GM23338 (cell line): Measurements from ENCODE around the gene H2AZ1. TPM values are rescaled to one million over a fixed set of nuclear protein-coding genes. Genes with fewer than 3 reads are reported as not detected.

ENCODE experiments used
- ATAC-seq: fragments of 200-7000 bp; cut with Tn5 transposase; 3 replicates; pipeline ENCODE4 v1.9.1; 2020
- DNase-seq: peaks from one replicate; pipeline ENCODE4 v3.0.0-alpha.2; 2015; ENCODE audit warnings: low spot score
- H2AFZ ChIP-seq: fragments of 200-600 bp; sonication (generic); 2 replicates; pipeline ENCODE4 v1.8.0; 2016; ENCODE audit warnings: antibody characterized with exemption, mild to moderate bottlenecking, moderate library complexity
- H3F3A ChIP-seq: fragments of 200-600 bp; sonication (generic); replicated peaks from 2 replicates; pipeline ENCODE4 v1.8.0; 2017; ENCODE audit warnings: antibody characterized with exemption, mixed run types, low read depth
- H3K27ac ChIP-seq: fragments of 200-600 bp; sonication (generic); 2 replicates; pipeline ENCODE4 v1.6.1; 2016; ENCODE audit warnings: low read depth
- H3K27me3 ChIP-seq: fragments of 200-600 bp; sonication (generic); 2 replicates; pipeline ENCODE4 v1.8.0; 2016; ENCODE audit warnings: mild to moderate bottlenecking, mixed run types, moderate library complexity; ENCODE audit not compliant: insufficient read depth
- H3K36me3 ChIP-seq: fragments of 200-600 bp; sonication (generic); 2 replicates; pipeline ENCODE4 v1.8.0; 2016; ENCODE audit warnings: mild to moderate bottlenecking; ENCODE audit not compliant: insufficient read depth
- H3K4me1 ChIP-seq: fragments of 200-600 bp; sonication (generic); 2 replicates; pipeline ENCODE4 v1.8.0; 2016; ENCODE audit warnings: mild to moderate bottlenecking, moderate library complexity; ENCODE audit not compliant: insufficient read depth
- H3K4me2 ChIP-seq: fragments of 200-600 bp; sonication (generic); 2 replicates; pipeline ENCODE4 v1.7.1; 2017; ENCODE audit warnings: mixed run types
- H3K4me3 ChIP-seq: fragments of 200-600 bp; sonication (generic); 2 replicates; pipeline ENCODE4 v1.6.1; 2016; ENCODE audit warnings: mixed run types
- H3K79me2 ChIP-seq: fragments of 200-600 bp; sonication (generic); replicated peaks from 2 replicates; pipeline ENCODE4 v1.8.0; 2017; ENCODE audit warnings: mild to moderate bottlenecking; ENCODE audit not compliant: insufficient read depth
- H3K9me2 ChIP-seq: fragments of 200-600 bp; sonication (generic); 2 replicates; pipeline ENCODE4 v1.8.0; 2017; ENCODE audit not compliant: insufficient read depth
- H4K20me1 ChIP-seq: fragments of 200-600 bp; sonication (generic); replicated peaks from 2 replicates; pipeline ENCODE4 v1.8.0; 2017; ENCODE audit warnings: mild to moderate bottlenecking; ENCODE audit not compliant: insufficient read depth
- H3K27ac Mint-ChIP-seq: 2 replicates; pipeline ENCODE4 v1.8.0; 2020; ENCODE audit warnings: inconsistent platforms, mild to moderate bottlenecking, moderate library complexity, mixed read lengths
- H3K27me3 Mint-ChIP-seq: 3 replicates; pipeline ENCODE4 v1.8.0; 2022; ENCODE audit warnings: low read depth, mild to moderate bottlenecking, moderate library complexity, mixed read lengths, inconsistent platforms; ENCODE audit not compliant: insufficient read depth, poor library complexity
- H3K36me3 Mint-ChIP-seq: 3 replicates; pipeline ENCODE4 v1.8.0; 2021; ENCODE audit warnings: low read depth, mild to moderate bottlenecking, inconsistent platforms, moderate library complexity, mixed read lengths
- H3K4me1 Mint-ChIP-seq: 3 replicates; pipeline ENCODE4 v1.8.0; 2020; ENCODE audit warnings: mild to moderate bottlenecking, inconsistent platforms, mixed read lengths
- H3K4me3 Mint-ChIP-seq: 3 replicates; pipeline ENCODE4 v1.8.0; 2021; ENCODE audit warnings: moderate library complexity, mild to moderate bottlenecking, inconsistent platforms, mixed read lengths
- H3K9me3 Mint-ChIP-seq: 3 replicates; pipeline ENCODE4 v1.8.0; 2020; ENCODE audit warnings: moderate library complexity, mild to moderate bottlenecking, inconsistent platforms, mixed read lengths
- CREB1 ChIP-seq: fragments of 250-450 bp; sonication (Bioruptor Pico); IDR thresholded peaks from 2 replicates; pipeline ENCODE4 v1.5.0; 2020; ENCODE audit warnings: low read depth, mild to moderate bottlenecking, moderate library complexity
- CTCF ChIP-seq, 2 experiments: fragments of 200-600 bp in 1 of 2; sonication (generic) in 1 of 2; conservative IDR thresholded peaks; 2 replicates each; pipeline versions ENCODE4 v1.5.1 to v1.6.1; 2016 to 2017; ENCODE audit warnings: antibody characterized with exemption in 2 of 2, low read depth in 2 of 2, mild to moderate bottlenecking in 2 of 2, moderate library complexity in 1 of 2
- ETS1 ChIP-seq: IDR thresholded peaks from 2 replicates; pipeline ENCODE4 v1.6.1; 2016; ENCODE audit warnings: antibody characterized with exemption
- EZH2 ChIP-seq: fragments of 200-600 bp; sonication (generic); IDR thresholded peaks from one replicate; pipeline ENCODE4 v1.8.0; 2017; ENCODE audit warnings: antibody characterized with exemption, mild to moderate bottlenecking, low read depth; ENCODE audit not compliant: unreplicated experiment
- EZH2phosphoT487 ChIP-seq: fragments of 200-600 bp; sonication (generic); IDR thresholded peaks from one replicate; pipeline ENCODE4 v1.8.1; 2018; ENCODE audit warnings: antibody characterized with exemption; ENCODE audit not compliant: unreplicated experiment
- JUNB ChIP-seq: IDR thresholded peaks from one replicate; pipeline ENCODE4 v1.6.1; 2016; ENCODE audit warnings: antibody characterized with exemption; ENCODE audit not compliant: unreplicated experiment
- NANOG ChIP-seq: IDR thresholded peaks from 2 replicates; pipeline ENCODE4 v1.6.1; 2016; ENCODE audit warnings: antibody characterized with exemption, borderline replicate concordance
- POLR2AphosphoS5 ChIP-seq: IDR thresholded peaks from 2 replicates; pipeline ENCODE4 v1.6.1; 2016; ENCODE audit warnings: antibody characterized with exemption, low read depth
- REST ChIP-seq: IDR thresholded peaks from one replicate; pipeline ENCODE4 v1.6.1; 2018; ENCODE audit warnings: antibody characterized with exemption; ENCODE audit not compliant: unreplicated experiment
- STAT1 ChIP-seq: IDR thresholded peaks from one replicate; pipeline ENCODE4 v1.6.1; 2016; ENCODE audit warnings: antibody characterized with exemption; ENCODE audit not compliant: unreplicated experiment
- ZNF114 ChIP-seq: fragments of 250-450 bp; sonication (Bioruptor Pico); IDR thresholded peaks from 2 replicates; pipeline ENCODE4 v1.5.0; 2020; ENCODE audit warnings: mild to moderate bottlenecking, moderate library complexity
- ZNF331 ChIP-seq: fragments of 250-450 bp; sonication (Bioruptor Pico); IDR thresholded peaks from 2 replicates; pipeline ENCODE4 v1.5.0; 2020; ENCODE audit warnings: low read depth, mild to moderate bottlenecking, moderate library complexity
- ZNF462 ChIP-seq: fragments of 250-450 bp; sonication (Bioruptor Pico); IDR thresholded peaks from 2 replicates; pipeline ENCODE4 v1.5.0; 2020; ENCODE audit warnings: mild to moderate bottlenecking, moderate library complexity
- polyA plus RNA-seq: library from polyadenylated mRNA; unstranded; fragments of >200 nt; fragmentation: Nextera tagmentation; extraction: Ambion mirVana; gene quantifications from 2 replicates; pipeline ENCODE4 v1.2.1, GENCODE V29; 2016
- total RNA-seq: library from RNA; depleted of rRNA; stranded (reverse); fragments of >200 nt; shearing (Covaris generic); gene quantifications from 2 replicates; pipeline ENCODE4 v1.2.3, GENCODE V29; 2014

Gene H2AZ1
- total and polyA plus RNA-seq, 2 experiments from 2014 or later, result 585 to 1,933 TPM

GRCh38 chr4:99991741-99992140 lies 41.7 kb upstream of the H2AZ1 start:
- no peaks in the 10 kb centered on the region for H3K36me3 ChIP-seq

More at GRCh38 chr4:99991741-99992140, 41.7 kb upstream of the H2AZ1 start:
- no peak for ATAC-seq
- Mint-ChIP-seq H3K27me3 (peaks cover 2% of the 10 kb centered on the region), H3K36me3 (no peaks in the 10 kb centered on the region), H3K4me1 (no peaks in the 10 kb centered on the region), H3K9me3 (no peaks in the 10 kb centered on the region), H3K27ac (no peak overlapping the region), H3K4me3 (no peak overlapping the region)
- Histone ChIP-seq H3F3A (no peaks in the 10 kb centered on the region), H3K27ac (no peak overlapping the region), H3K27me3 (no peaks in the 10 kb centered on the region), H3K4me2 (no peak overlapping the region), H3K79me2 (no peaks in the 10 kb centered on the region), H3K9me2 (no peaks in the 10 kb centered on the region), H2AFZ (peak overlapping the region; percentile 15; the same call in 1 of the 2 replicates), H4K20me1 (no peaks in the 10 kb centered on the region), H3K4me3 (no peak overlapping the region), H3K4me1 (no peaks in the 10 kb centered on the region)
- TF ChIP-seq CTCF (conservative IDR thresholded peaks at IDR 0.05; ENCODE audit: low read depth in 2 of 2) (no peak), REST (no peak), NANOG (no peak), EZH2 (no peak), STAT1 (no peak), ZNF114 (no peak), EZH2phosphoT487 (no peak), POLR2AphosphoS5 (no peak), ETS1 (no peak), CREB1 (CRISPR knock-in tag) (no peak), ZNF462 (no peak), JUNB (no peak), ZNF331 (CRISPR knock-in tag) (no peak)
- no peak for DNase-seq
